K562 (cell line): ENCODE results near the gene DNAH1. TPM values are rescaled to one million over a fixed set of nuclear protein-coding genes. Genes with fewer than 3 reads are reported as not detected.

Experiments used
- ATAC-seq: fragments of 200-7000 bp; cut with Tn5 transposase; 3 replicates; pipeline ENCODE4 v1.9.1; 2020; ENCODE audit warnings: moderate library complexity
- BruUV-seq: library from RNA; stranded (reverse); fragments of 400-500 nt; replicated peaks from 2 replicates; lab custom pipeline; 2021; lab: Mats Ljungman, UMichigan
- CTCF ChIA-PET: fragments of 300-600 bp; formaldehyde crosslinking; extraction: SDS; loops from one replicate; lab custom pipeline; 2021; ENCODE audit warnings: low intra/inter-chr PET ratio; lab: Yijun Ruan, JAX
- POLR2A ChIA-PET: fragments of 300-600, 350-650 bp; sonication (Branson Sonifier 250); formaldehyde crosslinking; extraction: SDS; loops from one replicate; lab custom pipeline; 2021; ENCODE audit warnings: antibody characterized with exemption, inconsistent platforms; lab: Yijun Ruan, JAX
- DNase-seq, 4 experiments: peaks; one replicate each; pipeline versions ENCODE4 v3.0.0 to v3.0.0-alpha.2; 2011 to 2018; ENCODE audit warnings: low spot score in 3 of 4, mixed read lengths in 3 of 4; ENCODE audit errors: extremely low read depth in 1 of 4
- FAIRE-seq: peaks from 2 replicates; lab custom pipeline; 2011; peaks lifted over from hg19 to GRCh38; lab: Jason Lieb, UNC
- H2AFZ ChIP-seq: 2 replicates; pipeline ENCODE4 v1.6.0; 2011; ENCODE audit warnings: low read depth, low read length, control low read depth, inconsistent platforms
- H3K27ac ChIP-seq: fragments of 200-600 bp; 3 replicates; pipeline ENCODE4 v1.8.0; 2011; ENCODE audit warnings: low read depth, mild to moderate bottlenecking, control low read depth, inconsistent platforms, low read length, moderate library complexity, mixed read lengths; ENCODE audit errors: extremely low read depth
- H3K27me3 ChIP-seq, 2 experiments: fragments of 300-600 bp in 1 of 2; 2 replicates in 1 of 2; 3 replicates in 1 of 2; pipeline versions ENCODE4 v1.6.0 to v1.8.0; 2011; ENCODE audit warnings: inconsistent platforms in 2 of 2, low read length in 2 of 2, mild to moderate bottlenecking in 1 of 2, mixed read lengths in 1 of 2, moderate library complexity in 1 of 2; ENCODE audit not compliant: control insufficient read depth in 2 of 2, insufficient read depth in 2 of 2
- H3K36me3 ChIP-seq: fragments of 300-600 bp; 3 replicates; pipeline ENCODE4 v1.8.0; 2011; ENCODE audit warnings: mild to moderate bottlenecking, low read length, inconsistent platforms; ENCODE audit not compliant: control insufficient read depth, insufficient read depth
- H3K4me1 ChIP-seq, 2 experiments: fragments of 200-600 bp in 1 of 2; replicated peaks in 1 of 2; 2 replicates in 1 of 2; 3 replicates in 1 of 2; pipeline versions ENCODE4 v1.5.1 to v1.8.0; 2011; ENCODE audit warnings: inconsistent platforms in 2 of 2, low read length in 2 of 2, mild to moderate bottlenecking in 1 of 2, mixed read lengths in 1 of 2, moderate library complexity in 1 of 2; ENCODE audit not compliant: control insufficient read depth in 2 of 2, insufficient read depth in 2 of 2
- H3K4me2 ChIP-seq: 2 replicates; pipeline ENCODE4 v1.6.1; 2011; ENCODE audit warnings: low read length, control low read depth, inconsistent platforms, mixed read lengths; ENCODE audit not compliant: insufficient read depth
- H3K4me3 ChIP-seq: fragments of 200-600 bp; sonication (generic), shearing (Covaris generic); 2 replicates; pipeline ENCODE4 v1.5.1; 2016; ENCODE audit warnings: control low read depth, inconsistent platforms
- H3K79me2 ChIP-seq: fragments of 200-600 bp; 3 replicates; pipeline ENCODE4 v1.8.0; 2011; ENCODE audit warnings: low read length, inconsistent platforms; ENCODE audit not compliant: control insufficient read depth, insufficient read depth
- H3K9ac ChIP-seq, 2 experiments: 2 replicates each; pipeline versions ENCODE4 v1.6.0 to v1.6.1; 2011; ENCODE audit warnings: low read depth in 2 of 2, low read length in 2 of 2, control low read depth in 1 of 2, inconsistent platforms in 1 of 2, mild to moderate bottlenecking in 1 of 2, mixed read lengths in 1 of 2; ENCODE audit not compliant: insufficient read depth in 1 of 2
- H3K9me1 ChIP-seq: one replicate; pipeline ENCODE4 v1.6.0; 2011; ENCODE audit warnings: inconsistent platforms, mild to moderate bottlenecking, low read length, moderate library complexity; ENCODE audit not compliant: control insufficient read depth, insufficient read depth
- H3K9me3 ChIP-seq: replicated peaks from 2 replicates; pipeline ENCODE4 v1.5.1; 2011; ENCODE audit warnings: low read depth, low read length, inconsistent platforms; ENCODE audit not compliant: control insufficient read depth, insufficient read depth
- H4K20me1 ChIP-seq: replicated peaks from 2 replicates; pipeline ENCODE4 v1.6.1; 2011; ENCODE audit warnings: low read length, inconsistent platforms, mixed read lengths; ENCODE audit not compliant: control insufficient read depth, insufficient read depth
- BHLHE40 ChIP-seq: IDR thresholded peaks from 2 replicates; pipeline ENCODE4 v1.6.1; 2011; ENCODE audit warnings: low read length, improper control_type of control experiment
- CEBPB ChIP-seq: fragments of 450-650 bp; IDR thresholded peaks from 2 replicates; pipeline ENCODE4 v1.6.1; 2016; ENCODE audit warnings: missing genetic modification characterization, missing compliant biosample characterization
- E4F1 ChIP-seq: fragments of 250-450 bp; sonication (Bioruptor Pico); IDR thresholded peaks from 2 replicates; pipeline ENCODE4 v1.5.0; 2021; ENCODE audit warnings: mild to moderate bottlenecking, borderline replicate concordance
- FOXA1 ChIP-seq: fragments of 450-650 bp; IDR thresholded peaks from 2 replicates; pipeline ENCODE4 v1.6.1; 2016; ENCODE audit warnings: mild to moderate bottlenecking, borderline replicate concordance
- HMGN3 ChIP-seq: IDR thresholded peaks from 2 replicates; pipeline ENCODE4 v1.6.1; 2011; ENCODE audit warnings: borderline replicate concordance, low read depth, mild to moderate bottlenecking, mixed read lengths, low read length; ENCODE audit not compliant: insufficient read length; ENCODE audit errors: extremely low read depth
- KAT7 ChIP-seq: sonication (generic); formaldehyde crosslinking; IDR thresholded peaks from 2 replicates; pipeline ENCODE4 v1.8.0; 2022; ENCODE audit warnings: missing genetic modification reagents, mild to moderate bottlenecking, borderline replicate concordance
- MAX ChIP-seq: sonication (generic); formaldehyde crosslinking; IDR thresholded peaks from 2 replicates; pipeline ENCODE4 v1.9.0; 2022; ENCODE audit warnings: mild to moderate bottlenecking, missing genetic modification reagents
- MEIS2 ChIP-seq: fragments of 450-650 bp; IDR thresholded peaks from 2 replicates; pipeline ENCODE4 v1.6.1; 2014; ENCODE audit warnings: mild to moderate bottlenecking; ENCODE audit not compliant: partially characterized antibody
- MYC ChIP-seq, 2 experiments: fragments of 250-450 bp in 1 of 2; sonication (Bioruptor Pico) in 1 of 2; IDR thresholded peaks; 2 replicates each; pipeline versions ENCODE4 v1.5.1 to v1.6.1; 2012 to 2021; ENCODE audit warnings: low read depth in 2 of 2, borderline replicate concordance in 1 of 2, improper control_type of control experiment in 1 of 2, low read length in 1 of 2, mild to moderate bottlenecking in 1 of 2, moderate library complexity in 1 of 2
- NR2F6 ChIP-seq: fragments of 450-650 bp; formaldehyde crosslinking; IDR thresholded peaks from 2 replicates; pipeline ENCODE4 v1.4.0; 2020; ENCODE audit warnings: mild to moderate bottlenecking
- PML ChIP-seq: IDR thresholded peaks from 2 replicates; pipeline ENCODE4 v1.6.1; 2012; ENCODE audit warnings: low read length, inconsistent platforms
- TEAD4 ChIP-seq, 2 experiments: sonication (generic) in 1 of 2; formaldehyde crosslinking in 1 of 2; IDR thresholded peaks; 2 replicates each; pipeline versions ENCODE4 v1.6.1 to v1.8.0; 2012 to 2022; ENCODE audit warnings: borderline replicate concordance in 1 of 2, inconsistent platforms in 1 of 2, low read length in 1 of 2, mild to moderate bottlenecking in 1 of 2, missing genetic modification reagents in 1 of 2
- ZBED1 ChIP-seq: IDR thresholded peaks from 2 replicates; pipeline ENCODE4 v1.6.1; 2014
- ZC3H11A ChIP-seq: IDR thresholded peaks from 2 replicates; pipeline ENCODE4 v1.6.1; 2012; ENCODE audit warnings: low read depth, low read length, improper control_type of control experiment
- ZC3H8 ChIP-seq: fragments of 450-650 bp; IDR thresholded peaks from 2 replicates; pipeline ENCODE4 v1.6.1; 2017
- ZFX ChIP-seq: sonication (generic); formaldehyde crosslinking; IDR thresholded peaks from 2 replicates; pipeline ENCODE4 v1.8.0; 2022; ENCODE audit warnings: mild to moderate bottlenecking, missing genetic modification reagents, moderate library complexity
- ZNF830 ChIP-seq: fragments of 250-450 bp; sonication (Bioruptor Pico); IDR thresholded peaks from 2 replicates; pipeline ENCODE4 v1.5.0; 2021; ENCODE audit warnings: mild to moderate bottlenecking
- WGBS: fragments of 100-300 bp; shearing (Covaris generic); methylation state at CpG from one replicate; pipeline ENCODE4 v1.1.6; 2016; ENCODE audit warnings: low coverage, mixed read lengths; ENCODE audit not compliant: insufficient coverage; ENCODE audit errors: missing lambda C conversion rate; 5-methylcytosine and 5-hydroxymethylcytosine counted together
- in situ Hi-C: fragments of 300-500 bp; cut with MboI; formaldehyde crosslinking; loops from 4 replicates; pipeline ENCODE4 v1.15.0; 2018; ENCODE audit warnings: inconsistent platforms, mixed read lengths
- intact Hi-C: fragments of 100-400 bp; cut with micrococcal nuclease; formaldehyde crosslinking; loops from 2 replicates; pipeline ENCODE4 v1.14.2; 2022
- polyA plus RNA-seq, 8 experiments: library from polyadenylated mRNA; depleted of rRNA in 4 of 8; stranded (reverse) in 5 of 8; unstranded in 3 of 8; fragments of >200 nt; fragmentation: Nextera tagmentation in 2 of 8; fragmentation: Illumina TruSeq in 1 of 8; extraction: Ambion mirVana in 2 of 8; extraction: Trizol in 1 of 8; gene quantifications; 2 replicates each; pipeline versions ENCODE4 v1.2.1 to v1.2.3, GENCODE V29; 2011 to 2014; ENCODE audit warnings: inconsistent platforms in 1 of 8, missing spikeins in 1 of 8
- total RNA-seq, 7 experiments: library from RNA; depleted of rRNA in 6 of 7; stranded (reverse); fragments of >200 nt in 6 of 7; fragmentation: Illumina TruSeq in 2 of 7; extraction: Trizol in 2 of 7; gene quantifications; 2 replicates each; pipeline versions ENCODE4 v1.2.1 to v1.2.3, GENCODE V29; 2011 to 2021; ENCODE audit warnings: low replicate concordance in 1 of 7

The DNAH1 gene
- total and polyA plus RNA-seq, 9 of the 15 experiments (the other 6 are each of a cell fraction or from before 2014, with no cell fraction given): 0.04 to 0.84 (median 0.50) TPM

GRCh38 chr3:52277071-52277964, 38.8 kb upstream of the DNAH1 start (continued):
- TF ChIP-seq KAT7 (peak; percentile 35; the same call in 1 of the 2 replicates), MEIS2 (no peak), E4F1 (CRISPR knock-in tag) (no peak)
- TF ChIP-seq, all 486 proteins: peak for 30

- intact Hi-C loops: loop anchor here (1.0 kb wide), 1 partner anchor 38 kb away; no protein-coding TSS in a partner anchor
- ATAC-seq (peak; percentile 79), FAIRE-seq (peak; percentile 15), DNase-seq (peak in 3 of 4 experiments; percentile 49 to 66 (median 65))
- no peaks in the 10 kb centered on the region for H3K9me3 ChIP-seq
- peaks cover 13% of the 10 kb centered on the region; the same call in 1 of the 2 replicates for H4K20me1 ChIP-seq
- H3K36me3 ChIP-seq: peaks cover 30% of the 10 kb centered on the region
- H3K4me1 ChIP-seq: peaks cover 9 to 13% of the 10 kb centered on the region in 2 experiments; a peak in 4 of 5 replicates
- BruUV-seq: no TSS peak
- peak overlapping the region; percentile 95 for H3K27ac ChIP-seq
- H2AFZ ChIP-seq: peak overlapping the region; percentile 74; the same call in 1 of the 2 replicates
- H3K27me3 ChIP-seq: no peaks in the 10 kb centered on the region
- H3K9me1 ChIP-seq: no peaks in the 10 kb centered on the region
- H3K4me2 ChIP-seq: peak overlapping the region; percentile 80
- in situ Hi-C loops: no loop called here
- WGBS: 1% methylated on average over 19 of the region's 54 CpGs
- peaks cover 68% of the 10 kb centered on the region for H3K79me2 ChIP-seq
- H3K9ac ChIP-seq: peak overlapping the region; percentile 95
- ChIA-PET CTCF (interaction anchor here (0.5 to 1.0 kb wide), 5 partner anchors 45 to 275 kb away, joined by 3 to 8 read pairs (median 3); no protein-coding TSS in a partner anchor), POLR2A (interaction anchor here (0.6 to 3.4 kb wide), 16 partner anchors 10 to 353 kb away, joined by 3 to 29 read pairs (median 4); partner anchors contain the start of genes GLYCTK and TLR9)
- H3K4me3 ChIP-seq: peak overlapping the region; percentile 73
- TF ChIP-seq ZNF830 (CRISPR knock-in tag) (no peak), ZFX (CRISPR knock-in tag) (peak; percentile 84), BHLHE40 (no peak), TEAD4 (IDR thresholded peaks at IDR 0.05; ENCODE audit: low read length) (0 out of 2 replicates have a peak, but pooled peaks have one; percentile 3), TEAD4 (CRISPR knock-in tag; IDR thresholded peaks at IDR 0.05; ENCODE audit: borderline replicate concordance) (no peak), MYC (IDR thresholded peaks at IDR 0.05; ENCODE audit: low read depth, low read length) (peak; percentile 35; the same call in 1 of the 2 replicates), MYC (CRISPR knock-in tag; IDR thresholded peaks at IDR 0.05; ENCODE audit: borderline replicate concordance, low read depth) (no peak), MAX (CRISPR knock-in tag) (no peak), ZBED1 (no peak), CEBPB (tag) (no peak), PML (no peak), NR2F6 (CRISPR knock-in tag) (no peak), HMGN3 (peak; percentile 6), ZC3H8 (no peak), FOXA1 (no peak), ZC3H11A (no peak)
Observed at GRCh38 chr3:52277972-52278509, 38.1 kb upstream of the DNAH1 start.
